NCI-H146 (cell line): ENCODE measurements around the gene MAP2.

Source experiments
- DNase-seq: peaks from one replicate; lab custom pipeline; 2025; lab: John Stamatoyannopoulos, UW

The MAP2 gene

GRCh38 chr2:209423562-209424198 is at the start of gene MAP2:
Gene MAP2, plus strand, starts transcription at chr2:209424047. Its CDS starts 229,124 bp downstream, at chr2:209653171.
- DNase-seq, result peak; percentile 87

GRCh38 chr2:209376686-209377085 is 47.2 kb upstream of the MAP2 start:
- DNase-seq, result no peak

GRCh38 chr2:209380293-209380692 is 43.6 kb upstream of the MAP2 start:
- DNase-seq, result peak; percentile 82

- DNase-seq, result no peak
Measured at GRCh38 chr2:209381091-209381490, 42.8 kb upstream of the MAP2 start.

- no peak for DNase-seq
Measured at GRCh38 chr2:209382775-209383174, 41.1 kb upstream of the MAP2 start.

GRCh38 chr2:209383212-209383611 is 40.6 kb upstream of the MAP2 start:
- peak; percentile 38 for DNase-seq

- no peak for DNase-seq
Measured at GRCh38 chr2:209387389-209387788, 36.5 kb upstream of the MAP2 start.

- no peak for DNase-seq
Measured at GRCh38 chr2:209388446-209389037, 35.3 kb upstream of the MAP2 start.

- DNase-seq, result peak; percentile 75
Measured at GRCh38 chr2:209389171-209389618, 34.7 kb upstream of the MAP2 start.

- no peak for DNase-seq
Measured at GRCh38 chr2:209390839-209391238, 33.0 kb upstream of the MAP2 start.

- DNase-seq, result no peak
Measured at GRCh38 chr2:209391776-209392401, 32.0 kb upstream of the MAP2 start.

GRCh38 chr2:209395229-209395628 is 28.6 kb upstream of the MAP2 start:
- no peak for DNase-seq

GRCh38 chr2:209395652-209396051 is 28.2 kb upstream of the MAP2 start:
- no peak for DNase-seq

- no peak for DNase-seq
Measured at GRCh38 chr2:209398463-209398862, 25.4 kb upstream of the MAP2 start.

GRCh38 chr2:209401788-209402187 is 22.1 kb upstream of the MAP2 start:
- DNase-seq, result no peak

GRCh38 chr2:209411296-209411695 is 12.6 kb upstream of the MAP2 start:
- DNase-seq, result no peak

- DNase-seq, result no peak
Measured at GRCh38 chr2:209411718-209412117, 12.1 kb upstream of the MAP2 start.

- no peak for DNase-seq
Measured at GRCh38 chr2:209413311-209414014, 10.4 kb upstream of the MAP2 start.

- DNase-seq, result no peak
Measured at GRCh38 chr2:209416913-209417312, 6.9 kb upstream of the MAP2 start.

- peak; percentile 71 for DNase-seq
Measured at GRCh38 chr2:209422191-209422754, 1.6 kb upstream of the MAP2 start.

- DNase-seq, result peak; percentile 87
Measured at GRCh38 chr2:209424199-209424701, 403 bp downstream of the MAP2 start.

GRCh38 chr2:209424781-209425470 is 1.1 kb downstream of the MAP2 start:
- peak; percentile 18 for DNase-seq
